Smooth muscle cell (in vitro differentiated cells): Measurements from ENCODE around the gene FADS6. TPM values are rescaled to one million over a fixed set of nuclear protein-coding genes. Genes with fewer than 3 reads are reported as not detected.

ENCODE experiments used
- DNase-seq: peaks from one replicate; lab custom pipeline; 2025; ENCODE audit not compliant: unreplicated experiment; lab: John Stamatoyannopoulos, UW
- H2AFZ ChIP-seq: fragments of 200-600 bp; sonication (generic); 2 replicates; pipeline ENCODE4 v1.6.0; 2016; ENCODE audit warnings: antibody characterized with exemption, low read depth, mild to moderate bottlenecking
- H3F3A ChIP-seq: fragments of 200-600 bp; sonication (generic); 2 replicates; pipeline ENCODE4 v1.6.0; 2017; ENCODE audit warnings: antibody characterized with exemption, low read depth
- H3K27ac ChIP-seq: fragments of 200-600 bp; sonication (generic); 2 replicates; pipeline ENCODE4 v1.5.1; 2016; ENCODE audit warnings: low read depth, mild to moderate bottlenecking
- H3K27me3 ChIP-seq: fragments of 200-600 bp; sonication (generic); 2 replicates; pipeline ENCODE4 v1.6.1; 2016; ENCODE audit warnings: low read depth, mild to moderate bottlenecking
- H3K36me3 ChIP-seq: fragments of 200-600 bp; sonication (generic); 2 replicates; pipeline ENCODE4 v1.5.1; 2016; ENCODE audit warnings: low read depth
- H3K4me1 ChIP-seq: fragments of 200-600 bp; sonication (generic); 2 replicates; pipeline ENCODE4 v1.5.1; 2016; ENCODE audit warnings: low read depth
- H3K4me2 ChIP-seq: fragments of 200-600 bp; sonication (generic); 2 replicates; pipeline ENCODE4 v1.6.0; 2016; ENCODE audit warnings: mild to moderate bottlenecking
- H3K4me3 ChIP-seq: fragments of 200-600 bp; sonication (generic); 2 replicates; pipeline ENCODE4 v1.5.1; 2016; ENCODE audit warnings: mild to moderate bottlenecking
- H3K79me2 ChIP-seq: fragments of 200-600 bp; sonication (generic); 2 replicates; pipeline ENCODE4 v1.6.0; 2016; ENCODE audit warnings: low read depth, mild to moderate bottlenecking
- H3K9ac ChIP-seq: fragments of 200-600 bp; sonication (generic); 2 replicates; pipeline ENCODE4 v1.6.0; 2016; ENCODE audit warnings: low read depth
- H3K9me3 ChIP-seq: fragments of 200-600 bp; sonication (generic); replicated peaks from 2 replicates; pipeline ENCODE4 v1.5.1; 2016; ENCODE audit warnings: low read depth
- H4K20me1 ChIP-seq: fragments of 200-600 bp; sonication (generic); 2 replicates; pipeline ENCODE4 v1.6.0; 2016; ENCODE audit warnings: low read depth
- WGBS: methylation state at CpG from one replicate; pipeline ENCODE4 v1.1.7; 2016; ENCODE audit warnings: low lambda C conversion rate; 5-methylcytosine and 5-hydroxymethylcytosine counted together
- polyA plus RNA-seq: library from polyadenylated mRNA; unstranded; fragments of >200 nt; fragmentation: Nextera tagmentation; extraction: Ambion mirVana; gene quantifications from 2 replicates; pipeline ENCODE4 v1.2.1, GENCODE V29; 2016
- total RNA-seq: library from RNA; depleted of rRNA; stranded (reverse); fragments of >200 nt; gene quantifications from 2 replicates; pipeline ENCODE4 v1.2.3, GENCODE V29; 2014
- TF ChIP-seq, protein P1 (sequence below): fragments of 200-600 bp; sonication (generic); IDR thresholded peaks from 2 replicates; pipeline ENCODE4 v1.5.1; 2017; ENCODE audit warnings: borderline replicate concordance, mild to moderate bottlenecking, antibody characterized with exemption; ENCODE audit not compliant: insufficient read depth, poor library complexity, severe bottlenecking

FADS6 gene
- total and polyA plus RNA-seq, 2 experiments from 2014 or later = not detected

DNA sequence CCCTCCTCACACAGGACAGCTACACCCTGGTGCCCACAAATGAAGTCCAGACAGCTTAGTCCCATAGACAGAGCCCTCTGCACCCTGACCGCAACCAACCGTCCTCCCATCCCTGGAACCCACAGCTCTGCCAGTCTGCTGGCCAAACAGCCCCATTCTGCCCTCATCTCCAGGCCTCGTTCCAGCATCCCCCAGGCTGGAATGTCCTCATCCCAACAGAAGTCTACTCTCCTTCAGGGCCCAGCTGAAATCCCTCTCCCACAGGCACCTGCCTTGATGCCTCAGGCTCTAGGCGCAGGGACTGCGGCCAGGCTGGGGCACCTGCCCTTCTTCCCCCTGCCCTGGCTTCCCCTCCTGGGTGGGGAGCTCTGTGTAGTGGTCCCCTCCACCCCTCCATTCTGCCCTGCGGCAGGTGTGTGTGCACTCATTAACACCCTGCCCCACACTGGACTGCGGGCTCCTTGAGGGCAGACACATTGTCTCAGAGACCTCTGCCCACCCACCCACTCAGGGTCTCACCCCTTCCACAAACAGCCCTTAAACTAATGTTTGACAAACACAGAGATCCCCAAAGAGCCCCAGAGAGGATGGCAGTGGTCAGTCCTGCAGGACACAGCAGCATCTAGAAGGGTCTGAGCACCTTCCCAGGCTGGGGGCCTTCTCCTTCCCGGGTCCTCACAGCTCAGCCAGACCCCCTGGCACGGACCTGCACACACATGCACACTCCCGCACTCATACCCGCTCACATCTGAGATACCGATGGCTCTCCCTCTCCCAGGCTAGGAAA lies 34.6 kb downstream of the FADS6 start:
- Histone ChIP-seq H3K9ac (no peak overlapping the region), H3K27ac (no peak overlapping the region), H3K4me1 (peaks cover 6% of the 10 kb centered on the region), H3K27me3 (peaks cover 84% of the 10 kb centered on the region), H3F3A (no peaks in the 10 kb centered on the region), H3K36me3 (no peaks in the 10 kb centered on the region), H3K9me3 (no peaks in the 10 kb centered on the region), H4K20me1 (peaks cover 3% of the 10 kb centered on the region), H3K4me3 (no peak overlapping the region), H2AFZ (no peak overlapping the region), H3K4me2 (no peak overlapping the region), H3K79me2 (no peaks in the 10 kb centered on the region)
- DNase-seq = no peak
- TF ChIP-seq, protein P1, sequence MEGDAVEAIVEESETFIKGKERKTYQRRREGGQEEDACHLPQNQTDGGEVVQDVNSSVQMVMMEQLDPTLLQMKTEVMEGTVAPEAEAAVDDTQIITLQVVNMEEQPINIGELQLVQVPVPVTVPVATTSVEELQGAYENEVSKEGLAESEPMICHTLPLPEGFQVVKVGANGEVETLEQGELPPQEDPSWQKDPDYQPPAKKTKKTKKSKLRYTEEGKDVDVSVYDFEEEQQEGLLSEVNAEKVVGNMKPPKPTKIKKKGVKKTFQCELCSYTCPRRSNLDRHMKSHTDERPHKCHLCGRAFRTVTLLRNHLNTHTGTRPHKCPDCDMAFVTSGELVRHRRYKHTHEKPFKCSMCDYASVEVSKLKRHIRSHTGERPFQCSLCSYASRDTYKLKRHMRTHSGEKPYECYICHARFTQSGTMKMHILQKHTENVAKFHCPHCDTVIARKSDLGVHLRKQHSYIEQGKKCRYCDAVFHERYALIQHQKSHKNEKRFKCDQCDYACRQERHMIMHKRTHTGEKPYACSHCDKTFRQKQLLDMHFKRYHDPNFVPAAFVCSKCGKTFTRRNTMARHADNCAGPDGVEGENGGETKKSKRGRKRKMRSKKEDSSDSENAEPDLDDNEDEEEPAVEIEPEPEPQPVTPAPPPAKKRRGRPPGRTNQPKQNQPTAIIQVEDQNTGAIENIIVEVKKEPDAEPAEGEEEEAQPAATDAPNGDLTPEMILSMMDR = no peak
- 80% methylated on average over 11 of the region's 12 CpGs for WGBS

DNA sequence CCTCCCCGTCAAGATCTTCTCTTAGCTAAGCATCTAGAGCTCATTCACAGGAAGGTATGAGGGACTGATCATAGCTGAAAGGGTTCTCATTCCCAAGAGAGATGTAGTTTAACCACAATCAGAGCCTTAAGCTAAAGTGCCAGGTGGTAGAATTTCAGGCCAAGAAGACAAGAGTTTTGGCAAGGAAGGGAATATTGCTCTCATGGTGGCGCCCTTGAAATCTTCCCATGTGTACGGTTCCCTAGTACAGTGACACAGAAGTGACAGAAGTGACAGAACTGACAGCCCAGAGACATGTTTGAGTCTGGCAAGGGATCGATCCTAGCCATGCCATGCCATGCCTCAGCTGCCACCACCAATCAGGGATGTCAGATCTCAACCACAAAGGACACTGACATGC lies 36.2 kb downstream of the FADS6 start:
- no peaks in the 10 kb centered on the region for H3K36me3 ChIP-seq
- 79% methylated on average over 4 of the region's 4 CpGs for WGBS
- H3K9ac ChIP-seq = no peak overlapping the region
- TF ChIP-seq, protein P1 = no peak
- DNase-seq = no peak
- H4K20me1 ChIP-seq = peaks cover 3% of the 10 kb centered on the region
- H2AFZ ChIP-seq = no peak overlapping the region
- no peak overlapping the region for H3K27ac ChIP-seq
- no peak overlapping the region for H3K4me3 ChIP-seq
- H3K4me1 ChIP-seq = peaks cover 13% of the 10 kb centered on the region
- no peak overlapping the region for H3K4me2 ChIP-seq
- no peaks in the 10 kb centered on the region for H3K9me3 ChIP-seq
- H3K79me2 ChIP-seq = no peaks in the 10 kb centered on the region
- peaks cover 96% of the 10 kb centered on the region for H3K27me3 ChIP-seq
- H3F3A ChIP-seq = no peaks in the 10 kb centered on the region

DNA sequence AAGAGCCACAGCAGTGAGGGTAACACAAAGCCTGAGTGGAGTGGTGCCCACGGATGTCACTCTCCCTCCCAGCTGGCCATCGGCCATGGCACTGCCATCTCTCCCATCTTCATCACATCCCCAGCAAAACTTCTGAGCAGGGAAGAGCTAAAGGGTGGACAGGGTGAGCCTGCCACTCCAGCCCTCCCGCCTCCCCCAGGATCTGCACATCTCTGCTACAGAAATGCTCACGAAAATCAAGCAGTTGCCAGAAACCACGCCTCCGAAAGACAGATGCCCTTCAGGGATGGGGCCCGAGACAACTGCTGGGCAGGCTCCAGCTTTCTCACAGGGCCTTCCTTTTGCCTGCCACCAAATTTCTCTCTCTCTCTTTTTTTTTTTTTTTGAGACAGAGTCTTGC lies 37.3 kb downstream of the FADS6 start:
- no peak overlapping the region for H3K9ac ChIP-seq
- no peak overlapping the region for H2AFZ ChIP-seq
- H4K20me1 ChIP-seq = no peaks in the 10 kb centered on the region
- H3K27me3 ChIP-seq = peaks cover 98% of the 10 kb centered on the region
- H3K36me3 ChIP-seq = no peaks in the 10 kb centered on the region
- H3K4me2 ChIP-seq = no peak overlapping the region
- H3K4me3 ChIP-seq = no peak overlapping the region
- DNase-seq = no peak
- peaks cover 12% of the 10 kb centered on the region for H3K4me1 ChIP-seq
- H3K79me2 ChIP-seq = no peaks in the 10 kb centered on the region
- TF ChIP-seq, protein P1 = no peak
- no peaks in the 10 kb centered on the region for H3F3A ChIP-seq
- H3K9me3 ChIP-seq = no peaks in the 10 kb centered on the region
- H3K27ac ChIP-seq = no peak overlapping the region
- WGBS = 90% methylated on average over 7 of the region's 7 CpGs

DNA sequence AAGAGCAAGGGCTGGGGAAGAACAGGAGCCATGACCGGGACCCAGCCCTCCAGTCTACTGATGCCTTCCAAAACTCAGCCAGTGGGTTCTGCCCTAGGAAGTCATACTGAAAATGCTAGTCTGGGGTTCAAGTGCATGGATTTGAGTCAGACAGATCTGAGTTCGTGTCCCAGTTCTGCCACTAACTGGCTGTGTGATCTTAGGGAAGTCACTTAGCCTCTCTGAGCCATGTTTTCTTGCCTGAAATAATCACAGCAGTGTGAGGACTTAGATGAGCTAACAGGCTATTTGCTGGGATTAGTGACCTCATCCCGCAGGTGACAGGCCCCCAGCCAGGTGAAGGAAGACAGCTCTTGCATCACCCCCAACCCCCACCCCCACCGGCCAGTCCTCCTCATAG lies 38.1 kb downstream of the FADS6 start:
- H3K27me3 ChIP-seq = peaks cover 98% of the 10 kb centered on the region
- no peaks in the 10 kb centered on the region for H3K9me3 ChIP-seq
- H3K36me3 ChIP-seq = no peaks in the 10 kb centered on the region
- peaks cover 7% of the 10 kb centered on the region for H3K4me1 ChIP-seq
- TF ChIP-seq, protein P1 = no peak
- H3F3A ChIP-seq = no peaks in the 10 kb centered on the region
- no peak overlapping the region for H3K9ac ChIP-seq
- H3K27ac ChIP-seq = no peak overlapping the region
- 86% methylated on average over 3 of the region's 4 CpGs for WGBS
- no peak overlapping the region for H3K4me3 ChIP-seq
- DNase-seq = no peak
- H4K20me1 ChIP-seq = no peaks in the 10 kb centered on the region
- H3K4me2 ChIP-seq = no peak overlapping the region
- H3K79me2 ChIP-seq = no peaks in the 10 kb centered on the region
- H2AFZ ChIP-seq = no peak overlapping the region
